IPS-11a (cell line): ENCODE data around the gene TMC4.
A peak's percentile ranks its signal among the peaks of the same experiment; 100 is the strongest.
"Not testable (repeated sequence)": the region's sequence is repeated elsewhere in the genome, so short reads cannot be mapped to it uniquely, and the experiment has no call there.

Experiments used
- H3K4me3 ChIP-seq: one replicate; pipeline ENCODE4 v1.5.1; 2013; ENCODE audit warnings: low read depth, low read length, control low read depth

The TMC4 gene

GRCh38 chr19:54180691-54181091 lies 7.7 kb upstream of the TMC4 start:
- no peak overlapping the region for H3K4me3 ChIP-seq

GRCh38 chr19:54179921-54180461 lies 7.0 kb upstream of the TMC4 start:
- no peak overlapping the region for H3K4me3 ChIP-seq

- no peak overlapping the region for H3K4me3 ChIP-seq
These were observed 6.4 kb upstream of the TMC4 start for GRCh38 chr19:54179262-54179852.

- no peak overlapping the region for H3K4me3 ChIP-seq
These were observed 5.8 kb upstream of the TMC4 start for GRCh38 chr19:54178581-54179261.

- H3K4me3 ChIP-seq: no peak overlapping the region
These were observed 1.2 kb upstream of the TMC4 start for GRCh38 chr19:54173951-54174834.

- no peak overlapping the region for H3K4me3 ChIP-seq
These were observed 369 bp upstream of the TMC4 start for GRCh38 chr19:54173359-54173699.

GRCh38 chr19:54171736-54172431 lies 1.1 kb downstream of the TMC4 start:
- not testable (repeated sequence) for H3K4me3 ChIP-seq

GRCh38 chr19:54169149-54169740 lies 3.7 kb downstream of the TMC4 start:
- H3K4me3 ChIP-seq: no peak overlapping the region

GRCh38 chr19:54168174-54168917 lies 4.6 kb downstream of the TMC4 start:
- H3K4me3 ChIP-seq: no peak overlapping the region

GRCh38 chr19:54165222-54165621 lies 7.7 kb downstream of the TMC4 start:
- no peak overlapping the region for H3K4me3 ChIP-seq

- peak overlapping the region; percentile 14 for H3K4me3 ChIP-seq
These were observed 8.4 kb downstream of the TMC4 start for GRCh38 chr19:54164369-54165068.

- peak overlapping the region; percentile 45 for H3K4me3 ChIP-seq
These were observed 10.1 kb downstream of the TMC4 start for GRCh38 chr19:54162884-54163283.

GRCh38 chr19:54162241-54162805 lies 10.6 kb downstream of the TMC4 start:
- H3K4me3 ChIP-seq: peak overlapping the region; percentile 45

GRCh38 chr19:54160854-54161253 lies 12.1 kb downstream of the TMC4 start:
- H3K4me3 ChIP-seq: no peak overlapping the region

GRCh38 chr19:54160182-54160811 lies 12.7 kb downstream of the TMC4 start:
- H3K4me3 ChIP-seq: peak overlapping the region; percentile 73

- H3K4me3 ChIP-seq: peak within 1 kb of the TSS; percentile 91
These were observed 13.4 kb downstream of the TMC4 start, which contains the start of gene LENG1 for GRCh38 chr19:54159352-54160181. Gene LENG1 (minus strand): TSS chr19:54159721. CDS start chr19:54159695, 26 bp downstream.

GRCh38 chr19:54158812-54159351 lies 14.1 kb downstream of the TMC4 start:
- peak overlapping the region; percentile 91 for H3K4me3 ChIP-seq
